Prostate gland (tissue), 2 donors: ENCODE results near the gene ALOX5AP.

Source experiments
- CTCF ChIP-seq, 4 experiments: fragments of 200-600 bp in 2 of 4; fragments of 450-650 bp in 2 of 4; sonication (generic) in 2 of 4; IDR thresholded peaks; 1 replicate in 3 of 4; 2 replicates in 1 of 4; pipeline ENCODE4 v1.5.1; 2016 to 2019; ENCODE audit warnings: antibody characterized with exemption in 4 of 4, mild to moderate bottlenecking in 2 of 4, moderate library complexity in 2 of 4
- POLR2AphosphoS5 ChIP-seq: sonication (generic); formaldehyde crosslinking; IDR thresholded peaks from one replicate; pipeline ENCODE4 v1.6.1; 2017; ENCODE audit warnings: antibody characterized with exemption

GRCh38 chr13:30808600-30808999, 73.3 kb downstream of the ALOX5AP start:
- TF ChIP-seq CTCF (IDR thresholded peaks at IDR 0.05) (no peak), POLR2AphosphoS5 (no peak)
